GM19025 (cell line): ENCODE measurements around the gene ZNF423.

Source experiments
- ATAC-seq: cut with Tn5 transposase; IDR thresholded peaks from one replicate; pipeline ENCODE4 v1.9.1; 2021; ENCODE audit warnings: mild to moderate bottlenecking, low read depth, moderate library complexity; ENCODE audit not compliant: unreplicated experiment

Gene ZNF423

GRCh38 chr16:49738001-49738400, 117.9 kb downstream of the ZNF423 start:
- ATAC-seq = no peak

GRCh38 chr16:49737541-49737940, 118.4 kb downstream of the ZNF423 start:
- ATAC-seq = no peak

DNA sequence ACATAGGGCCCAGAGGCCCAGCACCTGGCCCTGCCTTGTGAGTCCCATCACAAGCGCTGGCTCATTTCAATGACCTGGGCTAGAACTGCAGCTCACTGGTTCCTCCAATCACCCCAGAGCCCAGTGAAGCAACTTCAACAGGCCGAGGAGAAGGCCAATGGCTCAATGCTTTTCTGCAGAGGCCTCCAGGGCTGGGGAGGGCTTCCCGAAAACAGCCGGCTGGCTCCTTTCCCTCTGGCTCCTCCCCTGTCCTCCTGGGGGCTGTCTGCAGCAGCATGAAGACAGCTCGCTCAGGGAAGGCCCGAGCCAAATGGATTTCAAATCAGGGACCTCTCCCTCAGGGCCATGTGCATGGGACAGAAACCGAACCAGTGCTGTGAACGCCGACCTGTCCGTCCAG, 121.6 kb downstream of the ZNF423 start:
- no peak for ATAC-seq

GRCh38 chr16:49733313-49734009, 122.5 kb downstream of the ZNF423 start:
- ATAC-seq = no peak

GRCh38 chr16:49731911-49732310, 124.0 kb downstream of the ZNF423 start:
- ATAC-seq = no peak

DNA sequence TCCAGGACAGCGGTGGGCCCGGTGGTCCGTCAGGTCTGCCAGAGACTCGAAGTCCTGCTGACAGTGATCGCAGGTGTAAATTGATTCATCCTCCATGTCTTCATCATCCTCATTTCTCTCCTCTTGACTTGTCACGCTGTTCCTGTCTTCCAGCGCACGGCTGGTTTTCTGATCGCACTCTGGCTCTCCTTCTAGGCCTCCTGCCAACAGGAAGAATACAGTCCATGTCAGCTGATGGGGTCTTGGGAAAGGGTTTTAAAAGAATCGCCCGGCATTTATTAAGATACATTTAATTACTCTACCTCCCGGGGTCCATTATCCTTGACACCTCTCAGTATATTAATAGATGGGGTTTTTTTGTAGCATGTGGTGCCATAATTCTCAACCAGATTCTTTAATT, 125.1 kb downstream of the ZNF423 start:
- no peak for ATAC-seq

GRCh38 chr16:49727611-49728010, 128.3 kb downstream of the ZNF423 start:
- no peak for ATAC-seq

- no peak for ATAC-seq
Measured at GRCh38 chr16:49726155-49726554, 129.8 kb downstream of the ZNF423 start.

GRCh38 chr16:49725651-49726050, 130.3 kb downstream of the ZNF423 start:
- no peak for ATAC-seq

DNA sequence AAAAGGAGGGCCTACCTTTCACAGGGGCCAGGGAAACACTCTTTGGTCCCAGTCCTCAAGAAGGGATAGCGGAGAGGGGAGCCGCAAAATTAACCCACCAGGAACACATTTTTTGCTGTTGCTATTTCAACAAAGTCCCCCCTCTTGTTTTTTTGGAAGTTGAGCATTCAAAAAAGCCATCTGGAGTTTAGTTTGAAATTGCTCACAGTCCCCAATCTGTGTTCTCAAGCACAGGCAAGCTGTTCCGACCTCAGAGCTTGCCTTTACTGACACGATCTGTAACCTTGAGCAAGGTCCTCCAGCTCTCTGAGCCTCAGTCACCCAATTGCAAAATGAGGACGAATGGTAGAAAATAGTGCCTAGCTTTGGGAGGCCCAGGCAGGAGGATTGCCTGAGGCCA, 131.1 kb downstream of the ZNF423 start:
- ATAC-seq = no peak

DNA sequence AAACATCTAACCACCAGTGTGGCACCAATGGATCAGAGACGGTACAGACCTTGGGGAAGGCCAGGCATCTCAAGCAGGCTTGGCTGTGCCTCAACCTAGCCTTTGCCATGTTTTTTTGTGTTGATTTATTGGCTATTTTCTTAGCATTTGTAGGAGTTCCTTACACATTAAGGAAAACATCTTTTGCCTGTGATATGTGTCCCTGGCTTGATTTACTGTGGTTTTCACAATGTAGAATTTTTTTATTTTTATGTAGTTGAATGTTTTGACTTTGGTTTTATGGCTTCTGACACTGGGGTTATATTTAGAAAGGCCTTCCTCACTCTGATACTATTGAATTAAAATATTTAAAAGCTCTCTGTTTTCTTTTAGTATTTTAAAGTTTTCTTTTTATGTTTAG, 132.6 kb downstream of the ZNF423 start:
- no peak for ATAC-seq

DNA sequence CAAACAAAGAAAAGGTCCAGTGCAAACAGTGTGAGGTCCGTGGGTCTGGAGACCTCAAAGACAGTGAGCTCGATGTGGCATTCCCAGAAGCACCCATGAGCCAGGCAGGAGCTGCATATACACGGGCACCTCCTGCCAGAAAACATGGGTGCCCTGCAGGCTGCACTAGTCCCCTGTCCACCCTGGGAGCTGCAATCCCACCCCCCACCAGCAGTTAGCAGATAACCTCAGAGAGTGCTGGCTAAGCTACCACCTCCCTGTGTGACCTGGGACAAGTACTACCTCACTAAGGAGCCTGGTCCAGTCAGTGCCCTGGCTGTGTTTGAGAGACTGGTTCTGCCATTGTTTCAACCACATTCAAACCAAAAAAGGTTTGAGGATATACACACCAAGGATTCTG, 135.7 kb downstream of the ZNF423 start:
- no peak for ATAC-seq

DNA sequence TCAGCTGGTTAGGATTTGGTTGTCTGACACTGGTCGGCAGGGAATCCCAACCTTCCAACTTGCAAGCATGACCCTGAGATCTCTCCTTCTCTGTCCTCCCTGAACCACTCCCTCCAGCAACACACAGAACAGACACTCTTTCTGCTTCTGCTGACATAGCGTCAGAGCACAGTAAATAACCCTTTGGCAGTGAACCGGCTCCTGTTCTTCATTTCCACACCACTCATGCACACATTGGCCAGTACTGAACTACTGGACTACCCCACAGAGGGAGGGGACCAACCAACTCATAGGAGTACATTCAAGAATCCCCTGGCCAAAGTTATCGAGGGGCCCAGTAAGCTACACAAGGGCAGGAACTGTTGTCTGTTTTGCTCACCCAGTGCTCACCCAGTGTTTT, 138.2 kb downstream of the ZNF423 start:
- ATAC-seq = no peak

DNA sequence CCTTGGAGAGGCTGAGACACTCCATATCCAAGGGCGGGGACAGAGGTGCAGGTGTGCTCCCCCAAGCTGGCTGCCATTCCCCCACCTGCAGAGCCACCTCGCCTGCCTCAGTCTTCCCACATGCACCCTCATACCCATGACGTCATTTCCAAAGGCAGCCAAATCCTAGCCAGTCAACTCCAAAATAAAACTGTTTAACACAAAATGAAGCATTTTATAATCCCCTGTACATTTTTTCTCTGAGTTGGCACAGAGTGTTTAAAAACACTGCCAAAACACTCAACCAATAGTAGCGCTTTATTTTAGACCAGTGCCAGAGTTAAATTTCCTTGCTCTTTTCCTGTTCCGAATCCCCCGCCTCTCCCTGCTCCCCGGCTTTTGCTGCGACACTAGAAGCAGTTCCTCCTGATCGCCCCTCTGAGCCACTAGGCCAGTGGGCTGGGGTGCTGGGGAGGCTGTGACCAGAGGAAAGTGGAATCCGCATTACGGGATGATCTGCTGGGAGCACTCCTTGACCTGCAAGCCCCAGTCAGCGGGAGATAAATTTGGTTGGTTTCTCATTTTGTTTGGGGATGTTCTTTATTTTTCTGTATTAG, 139.5 kb downstream of the ZNF423 start:
- ATAC-seq = no peak

DNA sequence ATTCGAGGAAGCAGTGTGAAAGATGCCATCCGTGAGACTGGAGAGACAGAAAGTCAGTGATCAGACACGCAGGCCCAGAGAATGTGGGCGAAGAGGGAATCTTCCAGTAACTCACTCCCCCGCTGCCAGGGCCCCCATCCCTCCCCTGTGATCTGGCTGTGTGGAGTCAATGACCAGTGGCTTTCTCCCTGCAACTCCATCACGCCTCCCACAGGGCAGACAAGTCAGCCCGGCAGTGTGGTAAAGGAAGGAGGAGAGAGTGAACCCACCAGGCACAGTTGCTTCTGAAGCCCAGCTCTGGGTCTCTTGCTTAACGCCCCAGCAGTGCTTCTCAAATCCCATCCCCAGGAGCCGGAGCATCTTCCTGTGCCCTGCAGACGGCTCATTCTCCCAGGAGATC, 142.1 kb downstream of the ZNF423 start:
- no peak for ATAC-seq

DNA sequence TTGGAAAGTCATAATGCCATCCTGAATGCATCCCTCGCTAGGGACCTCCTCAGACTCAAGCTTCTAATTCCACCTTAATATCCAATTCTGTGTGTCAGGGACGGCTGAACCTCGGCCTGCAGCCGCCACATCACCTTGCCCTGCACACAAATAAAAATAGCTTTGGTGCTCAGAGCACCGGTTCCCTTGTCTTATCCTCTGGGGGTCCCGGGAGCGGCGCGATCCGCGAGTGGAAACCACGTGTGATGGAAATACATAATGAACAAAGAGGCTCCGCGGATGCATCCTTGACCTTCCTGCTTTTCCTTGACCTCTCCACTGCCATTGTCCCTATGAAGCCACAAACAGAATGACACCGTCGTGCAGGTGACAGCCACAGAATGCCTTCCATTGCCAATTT, 143.4 kb downstream of the ZNF423 start:
- no peak for ATAC-seq

DNA sequence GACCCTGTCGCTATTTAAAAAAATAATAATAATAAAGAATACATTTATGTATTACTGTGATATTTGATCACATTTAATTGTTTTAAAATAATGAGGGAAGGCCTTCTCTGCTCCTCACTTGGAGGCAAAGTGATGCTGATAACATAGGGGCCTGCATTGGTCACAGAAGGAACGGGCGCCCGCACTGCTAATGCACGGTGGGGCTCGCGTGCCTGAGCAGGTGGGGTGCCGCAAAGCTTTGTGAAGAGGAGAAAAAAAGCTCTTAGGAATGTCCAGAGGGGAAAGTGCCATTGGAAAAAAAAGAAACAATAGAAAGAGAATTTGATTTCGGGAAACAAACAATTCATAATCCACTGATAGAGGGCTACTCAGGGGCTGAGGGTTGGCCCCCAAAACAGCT, 143.8 kb downstream of the ZNF423 start:
- no peak for ATAC-seq

GRCh38 chr16:49709057-49709456, 146.9 kb downstream of the ZNF423 start:
- no peak for ATAC-seq

GRCh38 chr16:49708491-49708890, 147.4 kb downstream of the ZNF423 start:
- no peak for ATAC-seq

DNA sequence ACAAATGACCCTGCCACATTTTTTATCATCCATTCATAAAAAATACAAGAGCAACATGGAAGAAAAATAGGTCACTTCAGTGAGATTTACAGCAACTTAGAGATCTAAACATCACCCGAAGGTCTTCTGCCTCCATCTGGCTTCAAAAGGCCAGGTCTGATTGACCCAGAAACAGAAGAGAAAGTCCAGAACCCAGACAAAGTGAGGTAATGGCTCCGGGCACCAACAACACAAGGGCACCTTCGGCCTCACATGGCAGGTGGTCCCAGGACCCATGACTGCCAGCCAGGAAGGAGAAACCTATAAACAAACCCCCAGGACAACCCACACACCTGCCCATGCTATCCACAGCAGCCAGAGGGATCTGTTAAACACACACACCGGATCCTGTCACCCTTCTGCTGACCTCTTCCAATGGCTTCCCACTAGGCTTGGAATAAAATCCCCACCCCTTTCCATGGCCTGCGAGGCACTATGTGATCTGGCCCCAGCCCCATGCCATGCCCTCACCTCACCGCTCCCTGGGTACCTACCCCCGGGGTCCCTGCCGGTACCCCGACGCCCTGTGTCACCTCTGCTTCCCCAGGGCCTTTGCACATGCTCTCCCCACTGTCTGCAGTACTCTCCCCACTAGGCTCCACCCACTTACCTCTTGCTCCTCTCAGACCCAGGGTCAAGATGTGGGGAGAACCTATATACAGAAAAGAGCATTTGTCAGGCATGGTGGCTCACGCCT, 149.1 kb downstream of the ZNF423 start:
- ATAC-seq = no peak

DNA sequence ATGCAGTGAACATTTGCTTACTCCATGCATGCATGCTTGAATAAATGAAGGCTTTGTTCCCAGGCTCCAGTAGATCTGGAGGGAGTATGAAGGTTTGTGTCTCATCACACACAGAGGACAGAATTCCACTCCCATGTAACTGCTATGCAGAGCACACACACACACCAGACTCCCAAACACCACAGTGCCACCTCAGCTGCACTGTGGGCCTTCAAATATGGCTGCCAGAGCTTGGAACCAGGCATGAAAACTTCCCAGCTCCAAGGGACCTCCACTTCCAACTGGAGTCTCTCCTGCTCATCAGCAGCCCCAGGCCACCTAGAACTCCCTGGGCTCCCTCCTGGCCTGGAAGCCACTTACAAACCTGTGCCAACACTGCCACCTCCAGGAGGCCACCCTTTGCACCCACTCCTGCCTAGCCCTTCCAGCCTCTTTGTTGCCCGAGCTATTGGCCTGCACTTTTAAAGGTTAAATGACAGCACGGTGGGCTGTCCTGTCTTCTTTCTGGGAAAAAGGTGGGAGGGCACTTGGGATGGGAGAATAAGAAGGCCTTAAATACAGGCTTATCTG, 151.2 kb downstream of the ZNF423 start:
- ATAC-seq = no peak

DNA sequence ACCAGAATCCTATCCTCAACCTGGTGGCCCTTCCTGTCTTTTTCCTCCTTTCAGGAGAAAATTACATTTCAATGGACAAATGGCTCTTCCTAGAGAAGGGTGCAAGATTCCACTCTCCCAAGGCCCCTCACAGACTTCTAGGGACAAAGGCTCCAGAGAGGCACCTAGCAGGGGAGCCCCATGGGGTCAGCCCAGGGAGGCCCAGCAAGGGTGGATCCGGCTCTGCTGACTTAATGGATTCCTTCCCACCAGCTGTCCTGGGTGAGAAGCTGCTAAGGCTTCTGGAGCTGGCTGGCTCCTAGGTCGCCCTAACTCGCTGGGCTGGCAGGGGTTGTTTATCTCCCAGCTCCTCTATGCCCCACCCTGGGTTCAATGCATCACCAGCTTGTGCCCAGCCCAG, 152.4 kb downstream of the ZNF423 start:
- no peak for ATAC-seq
